8988T (cell line): ENCODE data around the gene TBCEL.
"Not testable (repeated sequence)": the region's sequence is repeated elsewhere in the genome, so short reads cannot be mapped to it uniquely, and the experiment has no call there.

Source experiments
- DNase-seq: peaks from one replicate; pipeline ENCODE4 v3.0.0; 2011

TBCEL gene

GRCh38 chr11:121109471-121109870 is 85.6 kb downstream of the TBCEL start:
- no peak for DNase-seq

GRCh38 chr11:121109916-121110586 is 86.1 kb downstream of the TBCEL start:
- DNase-seq: no peak

- no peak for DNase-seq
Measured at GRCh38 chr11:121110871-121111724, 87.2 kb downstream of the TBCEL start.

- peak; percentile 67 for DNase-seq
Measured at GRCh38 chr11:121112498-121113455, 88.9 kb downstream of the TBCEL start.

GRCh38 chr11:121113611-121114010 is 89.7 kb downstream of the TBCEL start:
- no peak for DNase-seq

GRCh38 chr11:121115024-121115423 is 91.1 kb downstream of the TBCEL start:
- DNase-seq: not testable (repeated sequence)

- no peak for DNase-seq
Measured at GRCh38 chr11:121117788-121118187, 93.9 kb downstream of the TBCEL start.

- DNase-seq: no peak
Measured at GRCh38 chr11:121119440-121119839, 95.5 kb downstream of the TBCEL start.

GRCh38 chr11:121122328-121122727 is 98.4 kb downstream of the TBCEL start:
- no peak for DNase-seq

GRCh38 chr11:121123496-121124069 is 99.7 kb downstream of the TBCEL start:
- no peak for DNase-seq

- DNase-seq: no peak
Measured at GRCh38 chr11:121127809-121128208, 103.9 kb downstream of the TBCEL start.

- peak; percentile 72 for DNase-seq
Measured at GRCh38 chr11:121129362-121130340, 105.7 kb downstream of the TBCEL start.

- DNase-seq: no peak
Measured at GRCh38 chr11:121131656-121132055, 107.8 kb downstream of the TBCEL start.

- no peak for DNase-seq
Measured at GRCh38 chr11:121132211-121132976, 108.5 kb downstream of the TBCEL start.

- no peak for DNase-seq
Measured at GRCh38 chr11:121134741-121135312, 110.9 kb downstream of the TBCEL start.

GRCh38 chr11:121137005-121137404 is 113.1 kb downstream of the TBCEL start:
- no peak for DNase-seq

GRCh38 chr11:121138259-121138658 is 114.4 kb downstream of the TBCEL start:
- DNase-seq: no peak

- no peak for DNase-seq
Measured at GRCh38 chr11:121140369-121140768, 116.5 kb downstream of the TBCEL start.
